ENCODE measurements around the gene MDM4. TPM values are rescaled to one million over a fixed set of nuclear protein-coding genes. Genes with fewer than 3 reads are reported as not detected.

The MDM4 gene
- polyA plus RNA-seq, 1 experiment = 21.4 TPM

- Histone ChIP-seq H3K4me3 (ENCODE audit: low read depth, low read length) (no peak overlapping the region), H3K9me3 (ENCODE audit: control insufficient read depth, insufficient read depth, low read length) (peaks cover 4% of the 10 kb centered on the region; the same call in 1 of the 2 replicates), H3K27me3 (ENCODE audit: control insufficient read depth, insufficient read depth, low read length) (peaks cover 6% of the 10 kb centered on the region), H3K27ac (ENCODE audit: low read depth, low read length) (no peak overlapping the region)
- no peak for TF ChIP-seq CTCF (IDR thresholded peaks at IDR 0.05; ENCODE audit: low read depth, low read length)
- ChIA-PET CTCF (interaction anchor here (1.0 to 11.6 kb wide), 4 partner anchors 9 to 415 kb away, joined by 3 to 364 read pairs (median 14); no protein-coding TSS in a partner anchor), POLR2A (no interaction called here)
- no peak for DNase-seq (ENCODE audit: low read depth, low spot score)
These were observed 58.6 kb downstream of the MDM4 start for GRCh38 chr1:204574865-204575163.

- H3K9me3 ChIP-seq (ENCODE audit: control insufficient read depth, insufficient read depth, low read length) = peaks cover 2% of the 10 kb centered on the region; the same call in 1 of the 2 replicates
- no peak overlapping the region for H3K4me3 ChIP-seq (ENCODE audit: low read depth, low read length)
- TF ChIP-seq CTCF (IDR thresholded peaks at IDR 0.05; ENCODE audit: low read depth, low read length) = no peak
- POLR2A ChIA-PET = no interaction called here
- H3K27ac ChIP-seq (ENCODE audit: low read depth, low read length) = no peak overlapping the region
- DNase-seq (ENCODE audit: low read depth, low spot score) = no peak
- CTCF ChIA-PET = interaction anchor here (0.9 to 11.6 kb wide), 3 partner anchors 10 to 232 kb away, joined by 3 to 364 read pairs (median 24); no protein-coding TSS in a partner anchor
- peaks cover 6% of the 10 kb centered on the region for H3K27me3 ChIP-seq (ENCODE audit: control insufficient read depth, insufficient read depth, low read length)
These were observed 59.3 kb downstream of the MDM4 start for GRCh38 chr1:204575221-204576190.

GRCh38 chr1:204576422-204576821 is 60.2 kb downstream of the MDM4 start:
- no peak overlapping the region for H3K4me3 ChIP-seq (ENCODE audit: low read depth, low read length)
- H3K27ac ChIP-seq (ENCODE audit: low read depth, low read length) = no peak overlapping the region
- ChIA-PET CTCF (interaction anchor here (0.6 to 11.6 kb wide), 3 partner anchors 10 to 231 kb away, joined by 5 to 364 read pairs (median 24); no protein-coding TSS in a partner anchor), POLR2A (no interaction called here)
- TF ChIP-seq CTCF (IDR thresholded peaks at IDR 0.05; ENCODE audit: low read depth, low read length) = no peak
- no peak for DNase-seq (ENCODE audit: low read depth, low spot score)
- no peaks in the 10 kb centered on the region for H3K9me3 ChIP-seq (ENCODE audit: control insufficient read depth, insufficient read depth, low read length)
- peaks cover 6% of the 10 kb centered on the region for H3K27me3 ChIP-seq (ENCODE audit: control insufficient read depth, insufficient read depth, low read length)

- ChIA-PET CTCF (interaction anchor here (3.3 to 4.4 kb wide), 2 partner anchors 12 to 229 kb away, joined by 17 to 35 read pairs; no protein-coding TSS in a partner anchor), POLR2A (no interaction called here)
- no peak overlapping the region for H3K4me3 ChIP-seq (ENCODE audit: low read depth, low read length)
- no peak for TF ChIP-seq CTCF (IDR thresholded peaks at IDR 0.05; ENCODE audit: low read depth, low read length)
- no peaks in the 10 kb centered on the region for H3K9me3 ChIP-seq (ENCODE audit: control insufficient read depth, insufficient read depth, low read length)
- H3K27ac ChIP-seq (ENCODE audit: low read depth, low read length) = no peak overlapping the region
- no peak for DNase-seq (ENCODE audit: low read depth, low spot score)
- peaks cover 6% of the 10 kb centered on the region for H3K27me3 ChIP-seq (ENCODE audit: control insufficient read depth, insufficient read depth, low read length)
These were observed 61.7 kb downstream of the MDM4 start for GRCh38 chr1:204577794-204578478.
